Glutamatergic neuron (in vitro differentiated cells): Measurements from ENCODE around the gene GCGR. TPM values are rescaled to one million over a fixed set of nuclear protein-coding genes. Genes with fewer than 3 reads are reported as not detected.

ENCODE experiments used
- DNase-seq: peaks from one replicate; pipeline ENCODE4 v3.0.0; 2022
- H3K27ac Mint-ChIP-seq: one replicate; pipeline ENCODE4 v1.8.0; 2020; ENCODE audit warnings: mild to moderate bottlenecking, mixed read lengths, inconsistent platforms; ENCODE audit not compliant: unreplicated experiment
- H3K27me3 Mint-ChIP-seq: one replicate; pipeline ENCODE4 v1.8.0; 2020; ENCODE audit warnings: mild to moderate bottlenecking, moderate library complexity, mixed read lengths, inconsistent platforms; ENCODE audit not compliant: unreplicated experiment
- H3K36me3 Mint-ChIP-seq: one replicate; pipeline ENCODE4 v1.8.0; 2020; ENCODE audit warnings: mild to moderate bottlenecking, mixed read lengths, inconsistent platforms; ENCODE audit not compliant: unreplicated experiment
- H3K4me1 Mint-ChIP-seq: one replicate; pipeline ENCODE4 v1.8.0; 2020; ENCODE audit warnings: mild to moderate bottlenecking, low read depth, mixed read lengths, inconsistent platforms; ENCODE audit not compliant: unreplicated experiment
- H3K4me3 Mint-ChIP-seq: one replicate; pipeline ENCODE4 v1.8.0; 2020; ENCODE audit warnings: mild to moderate bottlenecking, mixed read lengths, inconsistent platforms; ENCODE audit not compliant: unreplicated experiment
- H3K9me3 Mint-ChIP-seq: one replicate; pipeline ENCODE4 v1.8.0; 2020; ENCODE audit warnings: mild to moderate bottlenecking, moderate library complexity, mixed read lengths, inconsistent platforms; ENCODE audit not compliant: unreplicated experiment
- CTCF ChIP-seq: fragments of 200-600 bp; sonication (generic); IDR thresholded peaks from one replicate; pipeline ENCODE4 v1.5.0; 2021; ENCODE audit not compliant: partially characterized antibody, unreplicated experiment
- total RNA-seq: library from RNA; stranded (reverse); fragmentation: NEBNext Ultra II Directional; extraction: Animal tissue kit (Norgen Biotek cat#: 25700); gene quantifications from one replicate; pipeline ENCODE4 v1.2.1, GENCODE V29; 2021; ENCODE audit not compliant: unreplicated experiment

The GCGR gene
- total RNA-seq, 1 donor from 2014 or later, result 6.7 TPM

GRCh38 chr17:81860756-81861568 is 57.0 kb downstream of the GCGR start:
- peak; percentile 98 for DNase-seq
- no peaks in the 10 kb centered on the region for H3K36me3 Mint-ChIP-seq
- no peak for TF ChIP-seq CTCF
- H3K27ac Mint-ChIP-seq, result peak overlapping the region; percentile 96
- peaks cover 24% of the 10 kb centered on the region for H3K9me3 Mint-ChIP-seq
- peak overlapping the region; percentile 97 for H3K4me3 Mint-ChIP-seq
- peaks cover 16% of the 10 kb centered on the region for H3K27me3 Mint-ChIP-seq
- peaks cover 14% of the 10 kb centered on the region for H3K4me1 Mint-ChIP-seq

GRCh38 chr17:81863123-81863675 is 59.2 kb downstream of the GCGR start:
- DNase-seq, result no peak
- TF ChIP-seq CTCF, result no peak
- Mint-ChIP-seq H3K4me1 (peaks cover 10% of the 10 kb centered on the region), H3K9me3 (peaks cover 22% of the 10 kb centered on the region), H3K27me3 (peaks cover 19% of the 10 kb centered on the region), H3K27ac (peak overlapping the region; percentile 81), H3K36me3 (no peaks in the 10 kb centered on the region), H3K4me3 (peak overlapping the region; percentile 76)

Other genes with a start within 250 kb of the GCGR start
- gene NPLOC4, start 167.0 kb upstream of the GCGR start, total RNA-seq, result 137 TPM
- gene TSPAN10, start 167.0 kb upstream of the GCGR start, total RNA-seq, result not detected
- not detected for gene PDE6G, start 147.6 kb upstream of the GCGR start, total RNA-seq
- 24.7 TPM for gene OXLD1, start 137.5 kb upstream of the GCGR start, total RNA-seq
- gene CCDC137, start 137.4 kb upstream of the GCGR start, total RNA-seq, result 33.8 TPM
- 55.2 TPM for gene ARL16, start 120.4 kb upstream of the GCGR start, total RNA-seq
- gene HGS, start 120.1 kb upstream of the GCGR start, total RNA-seq, result 167 TPM
- gene MRPL12, start 100.8 kb upstream of the GCGR start, total RNA-seq, result 57.7 TPM
- gene SLC25A10, start 91.9 kb upstream of the GCGR start, total RNA-seq, result 60.8 TPM
- 218 TPM for gene MCRIP1, start 29.1 kb downstream of the GCGR start, total RNA-seq
- 0.81 TPM for gene PPP1R27, start 30.9 kb downstream of the GCGR start, total RNA-seq
- gene P4HB, start 56.4 kb downstream of the GCGR start, total RNA-seq, result 259 TPM
- gene ARHGDIA, start 67.2 kb downstream of the GCGR start, total RNA-seq, result 432 TPM
- gene ALYREF, start 87.4 kb downstream of the GCGR start, total RNA-seq, result 80.6 TPM
- gene ANAPC11, start 87.6 kb downstream of the GCGR start, total RNA-seq, result 118 TPM
- gene NPB, start 98.1 kb downstream of the GCGR start, total RNA-seq, result 0.96 TPM
- gene PCYT2, start 107.2 kb downstream of the GCGR start, total RNA-seq, result 63.0 TPM
- 38.7 TPM for gene SIRT7, start 114.0 kb downstream of the GCGR start, total RNA-seq
- 30.6 TPM for gene MAFG, start 123.6 kb downstream of the GCGR start, total RNA-seq
- 68.1 TPM for gene PYCR1, start 133.2 kb downstream of the GCGR start, total RNA-seq
- gene MYADML2, start 143.1 kb downstream of the GCGR start, total RNA-seq, result 0.69 TPM
- 39.8 TPM for gene NOTUM, start 157.0 kb downstream of the GCGR start, total RNA-seq
- gene ASPSCR1, start 173.5 kb downstream of the GCGR start, total RNA-seq, result 51.7 TPM
- 59.9 TPM for gene CENPX, start 218.7 kb downstream of the GCGR start, total RNA-seq
- 29.6 TPM for gene LRRC45, start 219.2 kb downstream of the GCGR start, total RNA-seq
- 46.0 TPM for gene RAC3, start 227.5 kb downstream of the GCGR start, total RNA-seq
- gene DCXR, start 233.5 kb downstream of the GCGR start, total RNA-seq, result 89.5 TPM
- gene RFNG, start 247.7 kb downstream of the GCGR start, total RNA-seq, result 50.8 TPM
- gene GPS1, start 247.7 kb downstream of the GCGR start, total RNA-seq, result 115 TPM